COLO668 (cell line): ENCODE results near the gene CACNB4.
"Not testable (repeated sequence)": the region's sequence is repeated elsewhere in the genome, so short reads cannot be mapped to it uniquely, and the experiment has no call there.

Experiments
- DNase-seq: peaks from one replicate; lab custom pipeline; 2025; ENCODE audit not compliant: unreplicated experiment; lab: John Stamatoyannopoulos, UW

Gene CACNB4

DNA sequence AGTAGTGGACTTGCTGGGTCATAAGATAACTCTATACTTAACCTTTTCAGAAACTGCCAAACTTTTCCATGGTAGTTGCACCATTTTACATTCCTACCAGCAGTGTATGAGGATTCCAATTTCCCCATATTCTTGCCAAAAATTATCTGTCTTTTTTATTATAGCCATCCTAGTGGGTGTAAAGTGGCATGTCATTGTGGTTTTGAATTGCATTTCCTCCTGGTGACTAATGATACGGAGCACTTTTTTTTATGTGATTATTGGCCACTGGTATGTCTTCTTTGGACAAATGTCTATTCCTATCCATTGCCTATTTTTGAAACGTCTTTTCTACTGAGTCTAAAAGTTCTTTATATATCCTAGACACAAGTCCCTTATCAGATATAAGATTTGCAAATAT lies 44.3 kb downstream of the CACNB4 start:
- DNase-seq: no peak

DNA sequence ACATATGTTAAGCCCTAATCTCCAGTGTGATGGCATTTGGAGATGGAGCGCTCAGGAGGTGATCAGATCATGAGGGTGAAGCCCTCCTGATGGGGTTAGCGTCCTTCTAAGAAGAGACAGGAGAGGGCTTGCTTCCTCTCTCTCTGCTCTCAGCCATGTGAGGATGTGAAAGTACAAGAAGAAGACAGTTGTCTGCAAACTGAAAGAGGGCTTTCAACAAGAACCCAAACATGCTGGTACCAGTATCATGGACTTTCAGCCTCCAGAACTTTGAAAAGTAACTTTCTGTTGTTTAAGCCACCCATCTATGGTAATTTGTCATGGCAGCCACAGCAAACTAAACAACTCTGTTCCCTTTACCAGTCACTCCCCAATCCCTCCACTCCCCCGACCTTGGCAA lies 47.4 kb downstream of the CACNB4 start:
- no peak for DNase-seq

DNA sequence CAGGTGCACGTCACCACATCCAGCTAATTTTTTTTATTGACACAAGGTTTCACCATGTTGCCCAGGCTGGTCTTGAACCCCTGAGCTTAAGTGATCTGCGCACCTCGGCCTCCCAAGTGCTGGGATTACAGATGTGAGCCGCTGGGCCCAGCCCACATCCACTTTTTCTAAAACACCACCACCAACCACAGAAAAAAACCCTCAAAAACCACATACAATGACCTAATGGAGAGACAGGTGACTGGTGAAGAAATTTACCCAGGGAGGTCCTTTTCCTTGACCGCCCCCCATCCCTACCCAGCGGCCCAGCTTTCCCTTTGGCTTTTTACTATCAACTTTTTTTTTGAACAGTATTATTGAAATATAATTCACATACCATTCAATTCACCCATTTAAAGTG lies 47.9 kb downstream of the CACNB4 start:
- DNase-seq: no peak

DNA sequence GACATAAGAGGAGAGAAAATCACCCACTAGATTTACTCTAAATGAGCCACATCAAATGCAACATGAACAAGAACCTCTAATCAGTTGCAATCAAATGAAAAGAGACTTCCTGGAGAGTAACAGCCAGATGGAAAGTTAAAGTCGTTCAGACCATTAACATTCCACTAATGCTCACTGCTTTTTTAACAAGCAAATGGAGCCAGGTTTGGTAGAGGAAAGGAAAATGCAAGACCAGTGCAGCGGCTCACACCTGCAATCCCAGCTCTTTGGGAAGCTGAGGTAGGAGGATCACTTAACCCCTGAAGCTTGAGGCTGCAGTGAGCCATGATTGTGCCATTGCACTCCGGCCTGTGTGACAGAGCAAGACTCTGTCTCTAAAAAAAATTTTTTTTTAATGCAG lies 48.5 kb downstream of the CACNB4 start:
- no peak for DNase-seq

DNA sequence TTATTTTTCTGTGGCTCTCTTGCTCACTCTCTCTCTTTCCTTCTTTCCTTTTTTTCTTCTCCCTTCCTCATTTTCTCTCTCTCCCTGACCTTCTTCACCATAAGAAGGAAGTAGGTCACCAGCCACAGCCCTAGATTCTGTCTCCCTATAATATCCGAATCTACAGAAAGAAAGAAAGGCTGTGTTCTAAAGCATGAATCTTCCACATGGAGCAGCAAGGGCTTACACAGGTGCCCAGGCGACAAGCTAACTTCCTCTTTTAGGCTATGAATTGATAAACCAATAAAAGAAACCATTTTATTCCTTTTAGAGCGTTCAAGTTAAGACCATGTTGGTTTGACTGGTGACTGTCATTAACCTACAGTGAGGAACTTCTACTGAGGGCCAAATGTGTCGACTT lies 49.3 kb downstream of the CACNB4 start:
- no peak for DNase-seq

DNA sequence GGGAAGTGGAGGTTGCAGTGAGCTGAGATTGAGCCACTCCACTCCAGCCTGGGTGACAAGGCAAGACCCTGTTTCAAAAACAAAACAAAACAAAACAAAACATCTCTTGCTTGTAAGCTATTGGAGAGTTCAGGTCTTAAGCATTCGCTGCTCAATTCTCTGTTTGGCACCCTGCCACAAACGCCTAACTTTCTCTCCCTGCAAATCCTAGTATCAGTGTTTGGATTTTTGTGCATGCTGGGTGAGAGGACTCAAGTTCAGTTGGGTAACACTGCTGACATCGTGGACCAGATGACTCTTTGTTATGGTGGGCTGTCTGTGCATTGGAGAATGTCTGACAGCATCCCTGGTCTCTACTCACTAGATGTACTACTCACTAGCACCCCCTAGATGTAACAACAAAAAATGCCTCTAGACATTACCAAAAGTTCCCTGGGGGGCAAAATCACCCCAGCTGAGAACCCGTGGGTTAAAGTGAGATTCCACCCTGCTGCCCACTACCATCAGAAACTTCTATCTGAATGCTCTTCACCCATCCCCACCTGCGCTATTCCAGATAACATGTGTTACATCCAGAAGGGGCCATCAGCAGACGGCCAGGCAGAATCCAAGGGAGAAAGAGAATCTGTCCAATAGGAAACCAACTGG lies 50.9 kb downstream of the CACNB4 start:
- DNase-seq: no peak

DNA sequence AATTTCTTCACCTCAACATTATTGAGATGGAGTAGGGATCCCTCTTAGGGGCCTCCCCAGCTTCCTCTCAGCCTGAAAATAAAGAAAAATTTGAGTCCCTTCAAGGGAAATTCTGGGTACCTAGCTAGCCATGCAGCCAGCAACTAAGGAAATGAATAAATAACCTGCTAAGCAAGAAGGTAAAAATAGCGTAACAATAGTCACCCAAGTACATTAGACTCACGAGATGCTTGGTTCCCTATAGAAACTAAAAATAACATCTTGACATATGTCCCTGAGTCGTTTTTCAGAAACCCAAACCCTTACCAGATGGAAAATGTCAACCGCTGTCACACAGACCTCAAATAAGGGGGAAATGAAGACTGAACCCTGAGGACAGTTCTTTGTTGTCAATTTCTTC lies 51.9 kb downstream of the CACNB4 start:
- no peak for DNase-seq

DNA sequence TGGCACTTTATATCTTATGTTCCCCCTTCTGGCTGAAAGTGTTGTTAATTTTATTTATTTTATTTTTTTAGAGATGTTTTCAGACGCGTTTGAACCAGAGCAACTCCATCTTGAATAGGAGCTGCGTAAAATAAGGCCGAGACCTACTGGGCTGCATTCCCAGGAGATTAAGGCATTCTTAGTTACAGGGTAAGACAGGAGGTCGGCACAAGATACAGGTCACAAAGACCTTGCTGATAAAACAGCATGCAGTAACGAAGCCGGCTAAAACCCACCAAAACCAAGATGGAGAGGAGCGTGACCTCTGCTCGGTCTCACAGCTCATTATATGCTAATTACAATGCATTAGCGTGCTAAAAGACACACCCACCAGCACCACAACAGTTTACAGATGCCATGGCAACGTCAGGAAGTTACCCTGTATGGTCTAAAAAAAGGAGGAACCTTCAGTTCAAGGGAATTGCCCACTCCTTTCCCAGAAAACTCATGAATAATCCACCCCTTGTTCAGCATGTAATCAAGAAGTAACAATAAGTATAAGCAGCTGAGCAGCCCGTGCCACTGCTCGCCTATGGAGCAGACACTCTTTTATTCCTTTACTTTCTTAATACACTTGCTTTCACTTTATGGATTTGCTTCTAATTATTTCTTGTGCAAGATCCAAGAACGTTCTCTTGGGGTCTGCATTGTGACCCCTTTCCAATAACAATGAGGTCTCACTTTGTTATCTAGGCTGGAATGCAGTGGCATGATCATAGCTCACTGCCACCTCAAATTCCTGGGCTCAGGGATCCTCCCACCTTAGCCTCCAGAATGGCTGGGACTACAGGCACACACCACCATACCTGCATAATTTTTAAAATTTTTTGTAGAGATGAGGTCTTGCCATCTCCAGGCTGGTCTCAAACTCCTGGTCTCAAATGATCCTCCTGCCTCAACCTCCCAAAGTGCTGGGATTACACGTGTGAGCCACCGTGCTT lies 55.9 kb downstream of the CACNB4 start:
- DNase-seq: no peak

DNA sequence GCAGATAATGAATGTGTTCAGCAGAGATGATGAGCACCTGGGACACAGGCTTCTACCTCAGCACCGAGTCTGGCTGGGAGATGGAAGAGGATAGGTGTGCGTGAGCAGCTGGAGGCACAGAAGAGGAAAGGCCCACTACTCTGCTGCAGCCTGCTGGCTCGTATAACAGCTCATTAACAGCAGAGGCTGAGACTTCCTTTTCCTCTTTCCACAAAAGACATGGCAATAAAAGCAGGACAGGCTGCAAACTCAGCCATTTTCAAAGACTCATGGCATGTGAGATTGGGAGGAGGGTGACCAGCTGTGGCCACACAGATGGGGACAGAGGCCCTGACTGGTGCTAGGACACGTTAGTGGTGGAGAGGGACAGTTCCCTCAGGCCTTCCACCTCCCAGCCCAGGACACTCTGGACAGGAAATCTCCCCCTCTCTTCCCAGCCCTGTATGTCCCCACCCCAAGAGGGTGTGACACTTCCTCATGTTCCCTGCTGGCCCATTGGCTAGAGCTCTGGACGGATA lies 60.3 kb downstream of the CACNB4 start:
- no peak for DNase-seq

DNA sequence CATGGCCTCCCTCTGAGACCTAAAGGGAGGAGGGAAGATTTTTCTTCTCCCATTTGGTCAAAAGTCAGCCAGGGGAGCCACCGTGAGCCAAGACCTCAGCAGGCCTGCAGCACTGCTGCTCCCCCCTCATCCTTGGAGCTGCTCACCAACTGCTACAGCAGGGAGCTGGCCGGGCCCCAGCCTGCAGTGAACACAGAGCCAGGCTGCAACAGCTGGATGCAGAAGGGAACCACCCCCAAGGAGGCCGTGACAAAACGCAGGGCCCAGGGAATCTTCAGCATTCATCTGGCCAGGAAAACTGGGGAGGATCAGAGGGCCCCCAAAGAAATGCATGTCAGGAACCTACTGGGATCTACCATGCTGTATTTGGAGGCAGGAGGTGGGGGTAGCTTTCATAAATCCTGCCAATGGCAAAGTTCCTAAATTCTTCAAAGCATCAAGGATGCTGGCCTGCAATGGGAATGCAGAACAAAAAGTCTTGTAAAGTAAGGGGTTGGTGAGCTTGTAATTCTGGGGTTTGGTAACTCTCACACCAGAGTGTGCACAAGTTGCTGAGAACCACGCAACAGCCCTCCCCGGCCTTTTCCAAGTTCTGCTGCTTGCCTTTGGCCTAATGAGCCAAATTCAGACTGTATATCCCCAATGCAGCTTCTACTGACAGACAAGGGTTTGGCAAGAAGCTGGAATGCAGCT lies 61.0 kb downstream of the CACNB4 start:
- DNase-seq: no peak

DNA sequence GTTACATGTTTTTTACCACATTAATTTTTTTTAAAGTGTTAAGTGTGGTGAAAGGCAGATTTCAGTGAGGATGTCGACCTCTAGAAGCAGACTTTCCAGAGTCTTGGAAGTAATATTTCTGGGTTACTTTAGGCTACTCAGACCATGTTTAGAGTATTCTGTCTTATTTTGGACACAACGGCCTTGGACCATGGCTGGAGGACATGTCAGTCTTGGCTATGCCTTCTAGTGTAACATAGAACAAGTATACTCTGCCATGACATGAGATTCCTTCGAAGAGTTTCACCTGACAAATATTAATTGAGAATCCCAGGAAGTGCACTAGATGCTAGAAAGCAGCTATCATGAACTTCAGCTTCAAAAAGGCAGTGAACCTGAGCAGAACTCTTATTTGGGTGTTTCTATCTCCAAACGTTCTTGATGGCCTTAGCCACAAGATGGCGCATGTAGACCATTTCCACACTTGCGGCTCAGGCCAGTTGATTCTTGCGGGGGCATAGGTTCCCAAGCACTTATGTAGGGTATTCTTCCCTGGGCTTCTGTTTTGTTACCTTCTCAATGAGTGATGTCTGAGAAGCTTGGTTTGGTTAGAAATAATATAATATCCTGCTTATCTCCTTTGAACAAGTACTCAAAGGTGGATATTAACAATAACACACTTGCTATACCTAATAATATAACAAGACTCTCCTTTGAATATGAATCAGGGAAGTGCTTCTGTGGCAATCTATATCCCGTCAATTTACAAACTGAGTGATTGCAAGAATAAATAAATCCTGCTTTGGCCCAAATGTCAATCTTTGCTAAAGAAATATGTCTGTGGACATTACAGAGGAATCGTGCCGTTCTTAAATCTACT lies 62.0 kb downstream of the CACNB4 start:
- DNase-seq: peak; percentile 55

DNA sequence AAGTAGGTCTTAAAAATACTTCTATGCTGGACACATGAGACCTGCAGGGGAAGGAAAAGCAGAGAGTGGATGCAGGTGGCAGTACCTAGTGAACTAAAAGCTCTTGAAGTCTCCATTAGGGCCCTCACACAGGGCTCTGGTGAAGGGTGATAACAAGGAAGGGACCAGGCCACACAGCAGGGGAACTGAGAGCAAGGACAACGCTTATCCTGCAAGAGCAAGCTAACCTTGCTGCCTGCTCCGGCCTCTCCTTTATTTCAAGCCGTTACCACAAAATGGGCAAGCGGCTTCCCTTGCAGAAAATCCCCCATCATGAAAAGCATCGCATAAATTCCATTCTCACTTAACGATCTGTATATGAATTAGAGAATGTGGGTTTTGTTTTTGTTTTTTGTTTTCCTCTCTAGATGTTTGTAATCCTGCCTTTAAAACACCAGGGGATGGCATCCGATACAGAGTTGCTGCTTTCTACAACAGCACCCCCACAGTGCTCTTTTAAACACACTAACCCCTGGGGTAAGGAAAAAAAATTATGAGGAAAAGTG lies 64.5 kb downstream of the CACNB4 start:
- no peak for DNase-seq

DNA sequence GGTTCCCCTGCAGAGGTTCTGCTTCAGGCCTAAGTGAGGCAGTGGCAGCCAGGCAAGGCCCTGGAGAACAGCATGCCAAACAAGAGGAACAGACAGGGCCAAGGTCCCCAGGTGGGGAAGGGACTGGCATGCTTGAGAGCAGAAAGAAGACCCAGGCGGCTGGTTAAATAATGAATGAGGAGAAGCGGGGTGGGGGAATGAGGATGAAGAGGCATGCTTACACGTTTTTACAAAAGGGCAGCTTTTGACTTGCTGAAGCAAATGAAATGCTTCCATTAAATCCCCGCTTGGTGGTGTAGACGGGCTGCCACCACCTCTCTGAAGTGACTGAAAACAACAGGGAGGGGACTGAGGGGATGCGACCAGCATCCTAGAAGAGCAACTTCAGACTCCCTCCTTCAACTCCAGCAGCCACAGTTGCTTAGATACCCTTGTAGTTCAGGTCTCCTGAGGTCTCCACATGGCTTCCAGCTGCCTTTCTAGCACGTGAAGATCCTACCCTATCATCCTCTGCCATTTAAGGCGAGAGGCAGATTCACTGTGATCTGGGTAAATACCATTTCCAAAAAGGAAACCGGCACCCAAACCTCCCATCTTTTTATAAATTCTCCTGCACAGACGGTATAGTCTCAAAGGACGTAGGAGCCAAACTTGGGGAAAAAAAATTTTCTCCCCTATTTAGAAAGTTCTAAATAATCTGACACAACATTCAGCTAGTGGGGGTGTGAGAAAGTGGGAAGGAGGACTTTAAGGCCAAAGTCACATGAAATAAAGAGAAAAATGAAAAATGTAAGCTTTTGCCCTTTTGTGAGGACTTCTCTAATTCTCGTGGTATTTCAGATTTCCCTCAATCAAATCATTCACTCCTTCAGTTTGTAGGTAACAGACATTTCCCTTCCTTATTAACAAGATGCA lies 65.6 kb downstream of the CACNB4 start:
- DNase-seq: no peak

DNA sequence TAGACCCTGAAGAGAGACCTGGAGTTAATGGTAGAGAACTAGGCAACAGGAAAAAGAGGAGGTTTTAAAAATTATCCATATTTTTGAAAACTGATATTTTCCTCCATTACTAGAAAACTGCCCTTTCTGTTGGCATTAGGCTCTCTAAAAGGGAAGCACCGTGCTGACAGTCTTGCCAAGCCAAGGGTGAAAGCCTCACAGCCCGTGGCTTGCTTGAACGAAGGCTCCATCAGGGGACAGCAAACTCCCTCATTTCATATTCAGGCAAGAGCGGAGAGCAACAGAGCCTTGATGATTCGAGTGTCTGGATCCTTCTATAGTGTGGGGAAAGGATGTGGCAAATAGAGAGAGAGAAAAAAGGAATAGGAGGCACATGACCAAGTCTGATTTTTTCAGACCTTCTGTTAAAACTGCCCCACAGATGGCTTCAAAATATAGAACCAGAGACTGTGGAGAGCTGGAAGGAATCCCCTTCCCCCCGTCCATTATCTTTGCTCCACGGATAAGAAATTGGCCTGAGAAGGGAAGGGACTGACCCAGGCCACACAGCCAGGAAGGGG lies 67.0 kb downstream of the CACNB4 start:
- DNase-seq: no peak

DNA sequence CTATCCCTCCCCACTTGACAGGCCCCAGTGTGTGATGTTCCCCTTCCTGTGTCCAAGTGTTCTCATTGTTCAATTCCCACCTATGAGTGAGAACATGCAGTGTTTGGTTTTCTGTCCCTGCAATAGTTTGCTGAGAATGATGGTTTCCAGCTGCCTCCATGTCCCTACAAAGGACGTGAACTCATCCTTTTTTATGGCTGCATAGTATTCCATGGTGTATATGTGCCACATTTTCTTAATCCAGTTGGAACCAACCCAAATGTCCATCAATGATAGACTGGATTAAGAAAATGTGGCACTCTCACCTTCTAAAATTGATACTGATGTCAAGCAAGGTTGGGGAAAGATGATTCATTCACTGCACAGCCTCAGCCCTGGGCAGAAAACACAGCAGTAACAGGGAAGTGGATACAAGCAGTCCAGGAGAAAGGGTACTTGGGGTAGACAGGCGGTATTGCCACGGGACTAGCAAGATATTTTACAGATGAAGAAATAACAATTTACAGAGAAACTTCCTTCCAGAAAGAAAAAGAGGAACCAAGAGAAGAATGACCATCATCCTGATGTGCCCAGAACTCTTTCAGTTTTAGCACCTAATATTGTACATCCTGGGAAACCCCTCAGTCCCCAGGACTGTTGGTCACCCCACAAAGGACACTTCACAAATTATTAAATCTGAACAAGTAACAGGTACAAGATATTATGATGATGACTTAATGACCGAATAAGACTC lies 68.1 kb downstream of the CACNB4 start:
- DNase-seq: not testable (repeated sequence)

DNA sequence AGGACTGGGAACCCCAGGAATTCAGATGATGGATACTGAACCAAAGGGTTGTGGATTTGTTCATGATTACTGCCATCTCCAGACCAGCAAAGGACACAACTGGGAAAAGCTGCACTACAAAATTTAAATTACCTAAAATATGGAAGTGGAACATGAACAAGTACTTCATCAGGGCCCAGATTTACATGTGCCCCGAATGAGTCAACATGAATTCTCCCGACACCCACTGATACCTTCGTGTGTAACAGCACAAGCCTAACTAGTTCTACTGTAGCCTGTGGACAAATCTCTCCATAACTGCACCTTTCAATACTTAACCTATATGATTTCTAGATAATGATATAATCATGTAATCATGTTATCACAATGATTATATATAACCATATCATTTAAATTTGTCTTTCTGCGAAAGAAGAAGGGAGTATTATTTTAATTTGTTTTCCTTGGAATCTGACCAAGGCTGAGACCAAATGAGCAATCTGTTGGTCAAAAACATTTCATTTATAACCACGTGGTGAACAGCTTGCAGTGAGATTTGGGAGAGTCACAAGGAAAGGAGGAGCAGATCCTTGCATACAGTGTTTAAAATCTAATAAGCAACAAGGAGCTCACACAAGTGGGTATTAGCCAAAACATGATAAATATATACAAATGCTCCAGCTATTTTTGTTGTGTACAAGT lies 70.5 kb downstream of the CACNB4 start:
- DNase-seq: no peak

DNA sequence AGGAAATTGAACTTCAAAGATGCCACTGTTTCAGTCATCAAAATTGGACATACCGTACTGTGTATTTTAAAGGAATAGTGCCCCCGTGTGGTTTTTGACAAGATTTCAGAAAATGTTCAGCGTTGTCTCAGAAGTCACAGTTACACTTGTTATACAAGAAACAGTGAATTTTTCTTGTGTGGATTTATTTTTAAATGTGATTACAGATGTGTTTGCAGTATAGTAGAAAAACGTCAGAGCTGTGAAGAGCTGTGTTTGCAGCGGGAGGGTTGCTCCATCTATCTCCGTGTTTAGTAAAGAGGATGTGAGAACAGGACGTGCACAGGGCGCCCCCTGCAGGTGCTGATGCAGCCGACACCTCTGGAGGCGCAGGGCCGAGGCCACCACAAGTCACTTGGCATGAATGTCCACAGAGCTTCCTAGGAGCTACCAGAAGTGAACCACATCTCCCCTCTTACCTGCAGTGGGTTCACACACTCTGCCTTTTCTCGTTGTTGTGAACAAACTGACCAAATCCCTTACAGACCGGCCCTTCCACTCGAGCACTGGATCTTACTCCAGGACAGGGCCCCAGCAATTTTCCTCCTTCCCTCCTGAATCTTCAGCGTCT lies 73.1 kb downstream of the CACNB4 start:
- peak; percentile 78 for DNase-seq
